Limb (tissue), 2 donors: ENCODE measurements around the gene ISYNA1.
A peak's percentile ranks its signal among the peaks of the same experiment; 100 is the strongest.
"Not testable (repeated sequence)": the region's sequence is repeated elsewhere in the genome, so short reads cannot be mapped to it uniquely, and the experiment has no call there.

Source experiments
- DNase-seq, 2 donors: peaks; one replicate each; pipeline ENCODE4 v3.0.0-alpha.2; 2016; ENCODE audit errors: extremely low spot score in 2 of 2

The ISYNA1 gene

DNA sequence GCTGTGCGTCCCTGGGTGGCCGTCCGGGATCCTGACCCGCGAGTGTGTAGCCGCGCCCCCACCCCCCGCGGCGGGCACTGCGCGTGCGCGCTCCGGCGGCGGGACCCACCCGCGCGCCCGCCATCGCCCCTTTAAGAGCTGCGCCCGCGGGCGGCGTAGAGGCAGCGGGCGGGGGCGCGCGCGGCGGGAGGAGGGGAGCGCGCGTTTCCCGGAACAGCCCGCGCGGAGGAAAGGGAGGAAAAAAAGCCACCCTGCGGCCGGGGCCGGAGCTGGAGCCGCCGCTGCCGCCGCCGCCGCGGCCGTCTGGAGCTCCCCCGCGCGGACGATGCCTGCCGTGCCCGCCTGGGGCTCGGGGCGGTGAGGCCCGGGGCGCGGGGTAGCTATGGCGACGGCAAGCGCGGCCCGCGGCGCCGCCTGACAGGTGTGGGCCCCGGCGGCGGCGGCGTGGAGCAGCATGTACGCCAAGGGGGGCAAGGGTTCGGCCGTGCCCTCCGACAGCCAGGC lies 18.7 kb downstream of the ISYNA1 start, which contains the start of gene SSBP4:
SSBP4 (plus strand) TSS at position 204 of the 504 bp plus-strand sequence; CDS start at position 455, 251 bp downstream.
- peak; percentile 82 to 92 for DNase-seq

DNA sequence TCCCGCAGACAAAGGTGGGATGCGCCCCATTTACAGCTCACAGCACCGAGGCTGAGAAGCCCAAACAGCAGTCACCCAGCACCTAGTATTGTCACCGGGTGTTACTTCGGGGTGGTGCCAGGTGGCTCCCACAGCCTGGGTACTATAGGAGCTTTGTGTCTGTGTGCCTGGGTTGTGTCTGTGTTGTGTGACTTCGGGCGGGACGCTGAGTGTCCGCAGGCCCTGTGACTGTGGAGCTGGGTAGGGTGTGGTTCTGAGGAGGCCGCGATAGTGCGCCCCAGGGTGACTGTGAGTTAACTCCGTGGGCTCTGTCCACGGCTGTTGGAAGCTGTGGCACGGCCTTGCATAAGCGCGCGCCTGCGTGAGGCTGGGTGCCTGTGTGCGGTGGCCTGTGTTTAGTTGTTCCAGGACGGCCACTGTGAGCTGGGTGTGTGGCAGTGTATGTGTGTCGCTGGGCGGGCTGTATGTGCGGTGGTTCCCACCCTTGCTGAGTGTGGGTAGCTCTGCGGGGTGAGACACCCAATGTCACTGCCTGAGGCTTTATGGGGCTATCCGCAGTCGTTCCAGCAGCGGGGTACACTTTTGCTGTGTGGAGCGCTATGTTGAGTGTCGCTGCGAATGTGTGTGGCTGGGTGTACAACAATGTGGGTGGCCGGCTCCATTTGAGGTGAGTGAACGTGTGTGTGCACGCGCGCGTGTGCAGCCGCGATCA lies 19.3 kb downstream of the ISYNA1 start:
- no peak for DNase-seq

GRCh38 chr19:18418029-18418482 lies 19.9 kb downstream of the ISYNA1 start:
- DNase-seq = no peak

- DNase-seq = peak; percentile 87 to 91
These were observed 20.5 kb downstream of the ISYNA1 start for GRCh38 chr19:18417250-18418028.

DNA sequence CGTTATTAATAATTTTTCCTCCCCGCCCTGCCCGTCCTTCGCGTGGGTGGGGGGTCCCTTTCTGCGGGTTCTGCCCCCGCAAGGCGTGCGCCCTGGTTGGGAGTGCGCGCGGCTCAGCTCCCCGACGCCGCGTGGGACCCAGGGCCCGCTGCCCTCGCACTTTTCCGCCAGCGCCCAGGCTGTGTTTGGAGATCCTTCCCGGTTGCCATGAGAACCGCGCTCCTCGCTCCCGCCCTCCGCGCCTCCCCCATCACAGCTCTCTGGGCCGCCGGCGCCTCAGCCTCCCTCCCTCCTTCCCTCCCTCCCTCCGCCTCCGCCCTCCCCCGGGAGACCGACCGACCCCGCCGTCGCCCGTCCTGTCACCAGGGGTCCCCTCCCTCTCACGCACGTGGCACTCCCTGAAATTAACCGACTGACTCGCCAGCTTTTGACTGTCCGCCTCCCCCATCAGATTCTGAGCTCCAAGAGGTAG lies 21.1 kb downstream of the ISYNA1 start:
- DNase-seq = peak; percentile 92 to 94

- DNase-seq = peak; percentile 79 to 80
These were observed 22.6 kb downstream of the ISYNA1 start for GRCh38 chr19:18415178-18415867.

DNA sequence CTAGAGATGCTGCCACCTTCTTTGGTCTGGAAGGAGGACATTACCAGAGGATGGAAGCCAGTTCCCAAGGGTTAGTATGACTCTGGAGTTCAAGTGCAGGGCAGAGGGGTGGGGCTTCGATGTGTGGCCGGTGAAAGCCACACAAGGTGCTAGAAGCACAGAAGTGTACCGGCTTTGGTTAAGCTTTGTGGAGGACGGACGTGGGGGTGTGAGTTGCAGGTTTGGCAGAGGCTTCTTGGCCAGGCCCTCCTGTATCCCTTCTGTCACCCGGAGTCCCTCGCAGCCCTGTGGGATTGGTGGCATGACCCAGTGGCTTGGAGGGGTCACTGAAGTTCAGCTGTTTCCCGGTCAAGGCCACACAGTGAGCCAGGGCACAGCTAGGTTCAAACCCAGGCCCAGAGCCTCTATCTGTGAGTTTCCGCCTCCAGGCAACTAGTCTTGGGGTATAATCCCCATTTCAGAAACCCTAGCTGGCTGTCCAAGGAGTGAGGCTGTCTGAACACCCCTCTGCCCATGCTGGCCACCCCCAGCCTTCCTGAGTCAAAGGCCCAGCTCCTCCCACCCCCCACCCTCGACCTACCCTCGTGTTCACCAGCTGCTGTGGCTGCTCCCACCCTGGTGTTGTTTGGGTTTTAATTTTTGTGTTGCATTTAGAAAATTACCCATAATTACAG lies 23.3 kb downstream of the ISYNA1 start:
- DNase-seq = peak in 1 of 2 donors; percentile 51

GRCh38 chr19:18412610-18413239 lies 25.2 kb downstream of the ISYNA1 start:
- DNase-seq = no peak

DNA sequence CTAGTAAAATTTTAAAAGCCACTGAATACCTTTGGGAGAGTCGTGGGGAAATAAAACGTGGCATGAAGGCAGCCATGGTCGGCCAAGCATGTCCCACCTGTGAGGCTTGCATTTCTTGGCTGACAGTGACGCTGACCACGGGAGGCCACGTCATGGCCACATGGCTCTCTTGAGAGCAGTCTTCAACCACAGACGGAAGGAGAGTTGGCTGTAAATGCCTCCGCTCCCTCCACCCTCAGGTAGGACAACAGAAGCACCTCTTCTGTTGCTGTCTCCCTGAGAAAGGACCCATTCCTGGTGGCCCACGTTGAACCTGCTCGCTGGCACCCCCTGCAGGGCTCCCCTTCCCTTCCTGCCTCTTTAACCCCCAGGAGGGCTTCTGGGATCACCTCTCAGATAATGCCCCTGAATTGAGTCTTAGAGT lies 29.9 kb downstream of the ISYNA1 start:
- DNase-seq = peak in 1 of 2 donors; percentile 47

- no peak for DNase-seq
These were observed 31.2 kb downstream of the ISYNA1 start for GRCh38 chr19:18406749-18407148.

DNA sequence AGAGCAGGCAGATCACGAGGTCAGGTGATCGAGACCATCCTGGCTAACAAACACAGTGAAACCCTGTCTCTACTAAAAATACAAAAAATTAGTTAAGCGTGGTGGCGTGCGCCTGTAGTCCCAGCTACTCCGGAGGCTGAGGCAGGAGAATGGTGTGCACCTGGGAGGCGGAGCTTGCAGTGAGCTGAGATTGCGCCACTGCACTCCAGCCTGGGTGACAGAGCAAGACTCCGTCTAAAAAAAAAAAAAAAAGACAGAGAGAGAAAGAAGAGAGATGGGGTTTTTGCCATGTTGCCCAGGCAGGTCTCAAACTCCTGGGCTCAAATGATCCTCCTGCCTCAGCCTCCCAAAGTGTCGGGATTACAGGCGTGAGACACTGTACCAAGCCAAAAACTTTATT lies 32.2 kb downstream of the ISYNA1 start:
- not testable (repeated sequence) for DNase-seq

DNA sequence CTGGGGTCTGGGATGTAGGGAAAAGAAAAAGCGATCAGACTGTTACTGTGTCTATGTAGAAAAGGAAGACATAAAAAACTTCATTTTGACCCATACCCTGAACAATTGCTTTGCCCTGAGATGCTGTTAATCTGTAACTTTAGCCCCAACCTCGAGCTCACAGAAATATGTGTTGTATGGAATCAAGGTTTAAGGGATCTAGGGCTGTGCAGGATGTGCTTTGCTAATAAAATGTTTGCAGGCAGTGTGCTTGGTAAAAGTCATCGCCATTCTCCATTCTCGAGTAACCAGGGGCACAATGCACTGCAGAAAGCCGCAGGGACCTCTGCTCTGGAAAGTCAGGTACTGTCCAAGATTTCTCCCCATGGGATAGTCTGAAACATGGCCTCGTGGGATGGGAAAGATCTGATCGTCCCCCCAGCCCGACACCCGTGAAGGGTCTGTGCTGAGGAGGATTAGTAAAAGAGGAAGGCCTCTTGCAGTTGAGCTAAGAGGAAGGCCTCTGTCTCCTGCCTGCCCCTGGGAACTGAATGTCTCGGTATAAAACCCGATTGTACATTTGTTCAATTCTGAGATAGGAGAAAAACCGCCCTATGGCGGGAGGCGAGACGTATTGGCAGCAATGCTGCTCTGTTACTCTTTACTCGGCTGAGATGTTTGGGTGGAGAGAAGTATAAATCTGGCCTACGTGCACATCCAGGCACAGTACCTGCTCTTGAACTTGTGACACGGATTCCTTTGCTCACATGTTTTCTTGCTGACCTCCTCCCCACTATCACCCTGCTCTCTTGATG lies 35.3 kb downstream of the ISYNA1 start:
- DNase-seq = not testable (repeated sequence)

- DNase-seq = peak; percentile 50 to 68
These were observed 36.3 kb downstream of the ISYNA1 start for GRCh38 chr19:18401580-18402112.

GRCh38 chr19:18399008-18399407 lies 38.9 kb downstream of the ISYNA1 start:
- no peak for DNase-seq

- DNase-seq = no peak
These were observed 40.4 kb downstream of the ISYNA1 start, which contains the start of gene LRRC25 for GRCh38 chr19:18397242-18398202. Gene LRRC25, minus strand, starts transcription at chr19:18397622. Its CDS starts 659 bp downstream, at chr19:18396963.

DNA sequence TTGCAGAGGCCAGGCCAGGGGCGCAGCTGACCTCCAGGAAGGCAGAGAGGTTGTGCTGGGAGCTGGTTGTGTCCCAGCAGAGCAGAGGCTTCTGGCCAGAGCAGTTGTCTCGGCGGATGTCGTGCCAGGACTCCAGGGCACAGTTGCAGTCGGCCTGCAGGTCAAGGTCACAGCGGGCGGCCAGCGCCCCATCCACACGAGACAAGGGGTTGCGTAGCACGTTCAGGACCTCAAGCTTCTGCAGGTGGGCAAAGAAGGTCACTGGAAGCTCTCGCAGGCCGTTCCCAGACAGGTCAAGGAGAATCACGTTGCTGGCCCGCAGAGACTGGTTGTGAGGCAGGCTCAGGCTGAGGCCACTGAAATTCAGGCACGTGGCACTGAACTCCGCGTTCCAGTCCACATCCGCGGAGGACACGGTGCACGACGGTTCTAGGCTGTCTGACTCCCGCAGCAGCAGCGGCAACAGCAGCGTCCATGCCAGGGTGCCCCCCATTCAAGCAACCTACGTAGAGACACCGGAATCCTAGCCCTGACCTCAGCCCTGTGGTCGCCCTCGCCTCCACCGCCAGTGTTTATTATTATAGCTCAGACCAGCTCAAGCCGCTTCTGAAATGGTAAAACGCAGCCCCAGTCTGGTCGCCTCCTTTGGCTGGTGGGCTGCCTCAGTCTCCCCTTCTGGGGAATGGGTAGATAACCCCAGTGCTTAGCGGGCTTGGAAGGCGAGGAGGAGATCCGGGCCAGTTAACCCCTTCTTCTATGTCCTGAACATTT lies 41.3 kb downstream of the ISYNA1 start:
- no peak for DNase-seq

- no peak for DNase-seq
These were observed 44.1 kb downstream of the ISYNA1 start for GRCh38 chr19:18393836-18394235.
